Panc1 (cell line): ENCODE data around the gene PPM1B. TPM values are rescaled to one million over a fixed set of nuclear protein-coding genes. Genes with fewer than 3 reads are reported as not detected.

ENCODE experiments used
- ATAC-seq: fragments of 200-7000 bp; cut with Tn5 transposase; 2 replicates; pipeline ENCODE4 v1.9.1; 2020; ENCODE audit warnings: mild to moderate bottlenecking, moderate library complexity
- BruUV-seq: library from RNA; stranded (reverse); fragments of 400-500 nt; replicated peaks from 2 replicates; lab custom pipeline; 2021; lab: Mats Ljungman, UMichigan
- CTCF ChIA-PET: fragments of 300-600 bp; sonication (Branson Sonifier 250); formaldehyde crosslinking; loops from one replicate; lab custom pipeline; 2022; ENCODE audit warnings: antibody characterized with exemption; lab: Charles Lee
- POLR2A ChIA-PET: fragments of 300-600 bp; sonication (Branson Sonifier 250); formaldehyde crosslinking; loops from one replicate; lab custom pipeline; 2022; ENCODE audit warnings: antibody characterized with exemption; lab: Charles Lee
- DNase-seq: peaks from one replicate; pipeline ENCODE4 v3.0.0-alpha.2; 2010; ENCODE audit warnings: low read depth, low spot score
- H3K27ac ChIP-seq: 2 replicates; pipeline ENCODE4 v1.5.1; 2011; ENCODE audit warnings: mild to moderate bottlenecking, low read length, inconsistent platforms
- H3K27me3 ChIP-seq: fragments of 200-500 bp; sonication (Bioruptor generic); 2 replicates; pipeline ENCODE4 v1.6.0; 2014; ENCODE audit warnings: low read length, inconsistent platforms; ENCODE audit not compliant: control insufficient read depth, insufficient read depth
- H3K36me3 ChIP-seq: fragments of 200-500 bp; sonication (Bioruptor generic); 2 replicates; pipeline ENCODE4 v1.5.1; 2014; ENCODE audit warnings: inconsistent platforms, mild to moderate bottlenecking, low read length, moderate library complexity; ENCODE audit not compliant: control insufficient read depth, insufficient read depth
- H3K4me1 ChIP-seq: 2 replicates; pipeline ENCODE4 v1.5.1; 2011; ENCODE audit warnings: inconsistent platforms, mild to moderate bottlenecking, low read length, moderate library complexity; ENCODE audit not compliant: control insufficient read depth, insufficient read depth
- H3K4me3 ChIP-seq, 2 experiments: 2 replicates each; pipeline ENCODE4 v1.5.1; 2011 to 2012; ENCODE audit warnings: low read depth in 2 of 2, low read length in 2 of 2, mild to moderate bottlenecking in 2 of 2, inconsistent platforms in 1 of 2, moderate library complexity in 1 of 2
- H3K9me3 ChIP-seq: fragments of 200-500 bp; sonication (Bioruptor generic); 2 replicates; pipeline ENCODE4 v1.5.1; 2014; ENCODE audit warnings: low read depth, mild to moderate bottlenecking, inconsistent platforms, low read length, moderate library complexity; ENCODE audit not compliant: control insufficient read depth, insufficient read depth
- POLR2AphosphoS5 ChIP-seq: IDR thresholded peaks from 2 replicates; pipeline ENCODE4 v1.6.1; 2012; ENCODE audit warnings: mild to moderate bottlenecking, low read depth, low read length, moderate library complexity
- REST ChIP-seq, 2 experiments: IDR thresholded peaks; 2 replicates each; pipeline ENCODE4 v1.6.1; 2011 to 2012; ENCODE audit warnings: low read depth in 2 of 2, control low read depth in 1 of 2, low read length in 1 of 2, mild to moderate bottlenecking in 1 of 2, moderate library complexity in 1 of 2; ENCODE audit not compliant: insufficient read depth in 1 of 2
- SIN3A ChIP-seq: IDR thresholded peaks from 2 replicates; pipeline ENCODE4 v1.6.1; 2012; ENCODE audit warnings: low read depth, mild to moderate bottlenecking, low read length, moderate library complexity, borderline replicate concordance; ENCODE audit not compliant: insufficient read depth
- TCF7L2 ChIP-seq: IDR thresholded peaks from 2 replicates; pipeline ENCODE4 v1.6.1; 2011; ENCODE audit warnings: mild to moderate bottlenecking, low read depth, low read length, inconsistent platforms
- in situ Hi-C: cut with HindIII; loops from 2 replicates; pipeline ENCODE4 v1.10.0; 2016; ENCODE audit warnings: low sequenced_read_pairs, low pct_unique_long_range_greater_than_20kb
- intact Hi-C: fragments of 100-400 bp; cut with micrococcal nuclease; formaldehyde crosslinking; loops from one replicate; pipeline ENCODE4 v1.10.0; 2022; ENCODE audit not compliant: unreplicated experiment
- total RNA-seq: library from RNA; stranded (reverse); gene quantifications from one replicate; pipeline ENCODE4 v1.2.1, GENCODE V29; 2021; ENCODE audit not compliant: unreplicated experiment
- TF ChIP-seq, protein P1 (sequence below): fragments of 450-650 bp; IDR thresholded peaks from 2 replicates; pipeline ENCODE4 v1.5.1; 2017; ENCODE audit warnings: mild to moderate bottlenecking

PPM1B gene
- total RNA-seq, 1 experiment from 2014 or later: 36.0 TPM

DNA sequence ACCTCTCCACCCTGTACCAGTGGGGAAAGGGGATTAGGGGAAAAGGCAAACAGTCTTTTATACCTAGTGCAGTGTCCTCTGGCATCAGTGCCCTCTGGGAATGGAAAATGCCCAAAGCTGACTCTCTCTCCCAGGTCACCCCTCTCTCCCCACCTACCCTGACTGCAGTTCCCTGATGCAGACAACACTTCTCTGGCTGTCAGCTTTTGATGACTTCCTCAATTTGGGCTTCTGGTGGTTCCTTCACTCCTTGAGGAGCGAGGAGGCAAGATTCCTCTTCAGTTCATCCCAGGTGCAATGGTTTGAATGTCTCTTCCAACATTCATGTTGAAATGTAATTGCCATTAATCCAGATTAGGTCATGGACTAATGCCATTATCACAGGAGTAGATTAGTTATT lies 19.7 kb upstream of the PPM1B start:
- intact Hi-C loops (no loop called here), in situ Hi-C loops (no loop called here)
- ChIA-PET POLR2A (no interaction called here), CTCF (no interaction called here)
- H3K4me1 ChIP-seq: no peaks in the 10 kb centered on the region
- no peaks in the 10 kb centered on the region for H3K27me3 ChIP-seq
- H3K4me3 ChIP-seq: no peak overlapping the region
- no peaks in the 10 kb centered on the region for H3K36me3 ChIP-seq
- TF ChIP-seq REST (IDR thresholded peaks at IDR 0.05; ENCODE audit: insufficient read depth in 1 of 2, low read depth in 2 of 2, low read length in 1 of 2): no peak
- no peak for TF ChIP-seq POLR2AphosphoS5
- no peak for TF ChIP-seq SIN3A
- TF ChIP-seq TCF7L2: no peak
- TF ChIP-seq, protein P1, sequence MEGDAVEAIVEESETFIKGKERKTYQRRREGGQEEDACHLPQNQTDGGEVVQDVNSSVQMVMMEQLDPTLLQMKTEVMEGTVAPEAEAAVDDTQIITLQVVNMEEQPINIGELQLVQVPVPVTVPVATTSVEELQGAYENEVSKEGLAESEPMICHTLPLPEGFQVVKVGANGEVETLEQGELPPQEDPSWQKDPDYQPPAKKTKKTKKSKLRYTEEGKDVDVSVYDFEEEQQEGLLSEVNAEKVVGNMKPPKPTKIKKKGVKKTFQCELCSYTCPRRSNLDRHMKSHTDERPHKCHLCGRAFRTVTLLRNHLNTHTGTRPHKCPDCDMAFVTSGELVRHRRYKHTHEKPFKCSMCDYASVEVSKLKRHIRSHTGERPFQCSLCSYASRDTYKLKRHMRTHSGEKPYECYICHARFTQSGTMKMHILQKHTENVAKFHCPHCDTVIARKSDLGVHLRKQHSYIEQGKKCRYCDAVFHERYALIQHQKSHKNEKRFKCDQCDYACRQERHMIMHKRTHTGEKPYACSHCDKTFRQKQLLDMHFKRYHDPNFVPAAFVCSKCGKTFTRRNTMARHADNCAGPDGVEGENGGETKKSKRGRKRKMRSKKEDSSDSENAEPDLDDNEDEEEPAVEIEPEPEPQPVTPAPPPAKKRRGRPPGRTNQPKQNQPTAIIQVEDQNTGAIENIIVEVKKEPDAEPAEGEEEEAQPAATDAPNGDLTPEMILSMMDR: no peak
- no peaks in the 10 kb centered on the region for H3K9me3 ChIP-seq
- no peak overlapping the region for H3K27ac ChIP-seq
- ATAC-seq (no peak), DNase-seq (no peak)
- no TSS peak for BruUV-seq

DNA sequence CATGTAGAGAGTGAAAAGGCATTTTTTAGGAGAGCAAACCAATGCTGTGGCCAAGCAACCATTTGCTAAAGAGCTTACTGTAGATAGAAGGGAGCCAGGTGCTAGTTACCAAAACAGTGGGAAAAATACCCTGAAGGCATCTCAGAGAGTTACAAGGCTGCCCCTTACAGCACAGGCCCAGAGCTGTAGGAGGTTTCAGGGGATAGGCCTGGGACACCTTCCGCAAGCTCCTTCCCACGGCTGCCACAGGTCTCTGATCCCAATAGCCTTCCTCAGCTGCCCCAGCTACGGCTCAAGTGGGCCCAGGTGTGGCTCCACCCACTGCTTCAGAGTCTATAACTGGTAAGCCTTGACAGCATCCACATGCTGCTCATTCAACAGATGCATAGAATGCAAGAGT lies 18.2 kb upstream of the PPM1B start:
- CTCF ChIA-PET: no interaction called here
- TF ChIP-seq POLR2AphosphoS5 (no peak), TCF7L2 (no peak), SIN3A (no peak), REST (IDR thresholded peaks at IDR 0.05; ENCODE audit: insufficient read depth in 1 of 2, low read depth in 2 of 2, low read length in 1 of 2) (no peak)
- TF ChIP-seq, protein P1: no peak
- BruUV-seq: no TSS peak
- no peak for DNase-seq
- no peak overlapping the region for H3K4me3 ChIP-seq
- no peaks in the 10 kb centered on the region for H3K36me3 ChIP-seq
- no peaks in the 10 kb centered on the region for H3K27me3 ChIP-seq
- POLR2A ChIA-PET: interaction anchor here (0.6 kb wide), 1 partner anchor 303 kb away, joined by 4 read pairs; no protein-coding TSS in a partner anchor
- no peak for ATAC-seq
- in situ Hi-C loops (no loop called here), intact Hi-C loops (no loop called here)
- no peaks in the 10 kb centered on the region for H3K4me1 ChIP-seq
- no peaks in the 10 kb centered on the region for H3K9me3 ChIP-seq
- H3K27ac ChIP-seq: no peak overlapping the region
